ENCODE results near the gene FAM120B.

The FAM120B gene

GRCh38 chr6:170456334-170456733 lies 149.8 kb downstream of the FAM120B start:
- no peak for DNase-seq (ENCODE audit: low spot score)

Small RNAs within 50 kb of the gene (small RNA-seq; reads per million reads assigned to genes)
- 0 reads per million in 2 experiments for gene MIR4644

Data from SK-N-DZ (cell line).